Stimulated activated CD4-positive, alpha-beta T cell treated with anti-CD3 and anti-CD28 coated beads, TNF-alpha, amount 100 ng/mL, for 1 hour (primary cell): ENCODE data around the gene CTSF.
A peak's percentile ranks its signal among the peaks of the same experiment; 100 is the strongest.
"Not testable (repeated sequence)": the region's sequence is repeated elsewhere in the genome, so short reads cannot be mapped to it uniquely, and the experiment has no call there.

Experiments
- DNase-seq, 3 donors: peaks; one replicate each; pipeline ENCODE4 v3.0.0-alpha.2; 2020; ENCODE audit warnings: low read depth in 3 of 3, low spot score in 1 of 3

CTSF gene

GRCh38 chr11:66589996-66590675 is 21.7 kb upstream of the CTSF start:
- no peak for DNase-seq

- not testable (repeated sequence) for DNase-seq
Observed at GRCh38 chr11:66589315-66589714, 20.9 kb upstream of the CTSF start.

- no peak for DNase-seq
Observed at GRCh38 chr11:66586136-66586535, 17.7 kb upstream of the CTSF start.

- not testable (repeated sequence) for DNase-seq
Observed at GRCh38 chr11:66585447-66585846, 17.0 kb upstream of the CTSF start.

- DNase-seq = not testable (repeated sequence)
Observed at GRCh38 chr11:66582565-66583147, 14.2 kb upstream of the CTSF start.

GRCh38 chr11:66581261-66581660 is 12.9 kb upstream of the CTSF start:
- no peak for DNase-seq

GRCh38 chr11:66580803-66581202 is 12.4 kb upstream of the CTSF start:
- DNase-seq = no peak

- peak; percentile 45 to 70 (median 58) for DNase-seq
Observed at GRCh38 chr11:66579017-66579606, 10.7 kb upstream of the CTSF start.

- no peak for DNase-seq
Observed at GRCh38 chr11:66570850-66571180, 2.4 kb upstream of the CTSF start.

- DNase-seq = no peak
Observed at GRCh38 chr11:66570079-66570849, 1.9 kb upstream of the CTSF start.

- DNase-seq = no peak
Observed at GRCh38 chr11:66569076-66569475, 670 bp upstream of the CTSF start.

- no peak for DNase-seq
Observed at GRCh38 chr11:66567787-66568123, 651 bp downstream of the CTSF start.

GRCh38 chr11:66566221-66566620 is 2.2 kb downstream of the CTSF start:
- no peak for DNase-seq

GRCh38 chr11:66564984-66565383 is 3.4 kb downstream of the CTSF start:
- no peak for DNase-seq

GRCh38 chr11:66564538-66564937 is 3.9 kb downstream of the CTSF start:
- DNase-seq = no peak

GRCh38 chr11:66563832-66564231 is 4.6 kb downstream of the CTSF start:
- no peak for DNase-seq

- DNase-seq = no peak
Observed at GRCh38 chr11:66562907-66563583, 5.4 kb downstream of the CTSF start.

- no peak for DNase-seq
Observed at GRCh38 chr11:66562275-66562674, 6.1 kb downstream of the CTSF start.

- no peak for DNase-seq
Observed at GRCh38 chr11:66561975-66562248, 6.5 kb downstream of the CTSF start.

GRCh38 chr11:66561178-66561974 is 7.0 kb downstream of the CTSF start:
- DNase-seq = no peak
